H9 (cell line): ENCODE measurements around the gene CCBE1. TPM values are rescaled to one million over a fixed set of nuclear protein-coding genes. Genes with fewer than 3 reads are reported as not detected.

Experiments
- DNase-seq: peaks from one replicate; pipeline ENCODE4 v3.0.0-alpha.2; 2017
- H2AFZ ChIP-seq: one replicate; pipeline ENCODE4 v1.6.1; 2013; ENCODE audit warnings: mild to moderate bottlenecking, low read length, control low read depth, moderate library complexity
- H2AK5ac ChIP-seq: 2 replicates; pipeline ENCODE4 v1.6.1; 2013; ENCODE audit warnings: low read length, control low read depth, mixed read lengths; ENCODE audit not compliant: insufficient read length
- H2BK120ac ChIP-seq: one replicate; pipeline ENCODE4 v1.6.1; 2013; ENCODE audit warnings: low read depth, mild to moderate bottlenecking, low read length, control low read depth, inconsistent platforms; ENCODE audit not compliant: poor library complexity, severe bottlenecking
- H2BK12ac ChIP-seq: 2 replicates; pipeline ENCODE4 v1.6.1; 2013; ENCODE audit warnings: low read length, control low read depth, mixed read lengths, low read depth; ENCODE audit not compliant: insufficient read length
- H2BK15ac ChIP-seq: 2 replicates; pipeline ENCODE4 v1.6.1; 2013; ENCODE audit warnings: low read depth, low read length, control low read depth
- H2BK20ac ChIP-seq: one replicate; pipeline ENCODE4 v1.6.1; 2013; ENCODE audit warnings: low read depth, mild to moderate bottlenecking, low read length, control low read depth, inconsistent platforms; ENCODE audit not compliant: poor library complexity, severe bottlenecking
- H2BK5ac ChIP-seq: 2 replicates; pipeline ENCODE4 v1.6.1; 2013; ENCODE audit warnings: low read length, control low read depth, mixed read lengths; ENCODE audit not compliant: insufficient read length
- H3K14ac ChIP-seq: 2 replicates; pipeline ENCODE4 v1.6.1; 2013; ENCODE audit warnings: low read length, control low read depth; ENCODE audit not compliant: insufficient read depth
- H3K18ac ChIP-seq: 2 replicates; pipeline ENCODE4 v1.6.1; 2013; ENCODE audit warnings: low read depth, mild to moderate bottlenecking, mixed read lengths, low read length, control low read depth; ENCODE audit not compliant: insufficient read length
- H3K23ac ChIP-seq: 2 replicates; pipeline ENCODE4 v1.6.1; 2013; ENCODE audit warnings: low read length, control low read depth, mixed read lengths, low read depth; ENCODE audit not compliant: insufficient read length
- H3K23me2 ChIP-seq: 2 replicates; pipeline ENCODE4 v1.6.1; 2013; ENCODE audit warnings: low read depth, mild to moderate bottlenecking, mixed read lengths, low read length, control low read depth; ENCODE audit not compliant: insufficient read length, poor library complexity, severe bottlenecking
- H3K27ac ChIP-seq: 2 replicates; pipeline ENCODE4 v1.5.1; 2013; ENCODE audit warnings: low read length, control low read depth, mixed read lengths, low read depth; ENCODE audit not compliant: insufficient read length
- H3K27me3 ChIP-seq: 2 replicates; pipeline ENCODE4 v1.6.1; 2013; ENCODE audit warnings: low read length, control low read depth, inconsistent platforms; ENCODE audit not compliant: insufficient read depth
- H3K4ac ChIP-seq: 2 replicates; pipeline ENCODE4 v1.6.1; 2013; ENCODE audit warnings: low read depth, mild to moderate bottlenecking, control low read depth, inconsistent platforms, low read length, moderate library complexity
- H3K4me1 ChIP-seq: 2 replicates; pipeline ENCODE4 v1.6.1; 2013; ENCODE audit warnings: low read length, control low read depth, inconsistent platforms; ENCODE audit not compliant: insufficient read depth
- H3K4me2 ChIP-seq: 2 replicates; pipeline ENCODE4 v1.6.1; 2013; ENCODE audit warnings: low read length, control low read depth, mixed read lengths; ENCODE audit not compliant: insufficient read length, insufficient read depth
- H3K56ac ChIP-seq: 2 replicates; pipeline ENCODE4 v1.6.1; 2013; ENCODE audit warnings: low read depth, mild to moderate bottlenecking, mixed read lengths, low read length, control low read depth; ENCODE audit not compliant: insufficient read length
- H3K79me1 ChIP-seq: 2 replicates; pipeline ENCODE4 v1.6.1; 2013; ENCODE audit warnings: low read depth, mild to moderate bottlenecking, moderate library complexity, low read length, control low read depth, inconsistent platforms; ENCODE audit not compliant: insufficient read depth, poor library complexity, severe bottlenecking
- H3K79me2 ChIP-seq: 2 replicates; pipeline ENCODE4 v1.6.1; 2013; ENCODE audit warnings: low read length, control low read depth, inconsistent platforms; ENCODE audit not compliant: insufficient read depth
- H3K9ac ChIP-seq: 2 replicates; pipeline ENCODE4 v1.6.1; 2013; ENCODE audit warnings: low read length, control low read depth, mixed read lengths; ENCODE audit not compliant: insufficient read length; ENCODE audit errors: extremely low read depth
- H3K9me3 ChIP-seq: one replicate; pipeline ENCODE4 v1.6.1; 2013; ENCODE audit warnings: low read depth, low read length, inconsistent platforms; ENCODE audit not compliant: control insufficient read depth
- H3T11ph ChIP-seq: one replicate; pipeline ENCODE4 v1.6.1; 2013; ENCODE audit warnings: mild to moderate bottlenecking, low read length, control low read depth, inconsistent platforms
- H4K20me1 ChIP-seq: one replicate; pipeline ENCODE4 v1.6.1; 2013; ENCODE audit not compliant: control insufficient read depth, insufficient read length, insufficient read depth
- H4K5ac ChIP-seq: 2 replicates; pipeline ENCODE4 v1.6.1; 2013; ENCODE audit warnings: low read depth, mild to moderate bottlenecking, mixed read lengths, low read length, control low read depth; ENCODE audit not compliant: insufficient read length
- H4K8ac ChIP-seq: replicated peaks from 2 replicates; pipeline ENCODE4 v1.6.1; 2013; ENCODE audit warnings: low read length, control low read depth, mixed read lengths, low read depth; ENCODE audit not compliant: insufficient read length
- H4K91ac ChIP-seq: 2 replicates; pipeline ENCODE4 v1.6.1; 2013; ENCODE audit warnings: low read depth, mild to moderate bottlenecking, moderate library complexity, mixed read lengths, low read length, control low read depth; ENCODE audit not compliant: insufficient read length
- H3K27ac Mint-ChIP-seq, 3 experiments: 2 replicates in 2 of 3; 3 replicates in 1 of 3; pipeline ENCODE4 v1.8.0; 2020 to 2021; ENCODE audit warnings: mixed read lengths in 3 of 3, mild to moderate bottlenecking in 1 of 3, moderate library complexity in 1 of 3
- H3K27me3 Mint-ChIP-seq: 2 replicates; pipeline ENCODE4 v1.8.0; 2021; ENCODE audit warnings: low read depth, mild to moderate bottlenecking, moderate library complexity, mixed read lengths
- H3K36me3 Mint-ChIP-seq, 3 experiments: 2 replicates in 2 of 3; 3 replicates in 1 of 3; pipeline ENCODE4 v1.8.0; 2020 to 2021; ENCODE audit warnings: low read depth in 3 of 3, mixed read lengths in 3 of 3; ENCODE audit not compliant: insufficient read depth in 1 of 3
- H3K4me1 Mint-ChIP-seq, 2 experiments: 2 replicates each; pipeline ENCODE4 v1.8.0; 2020; ENCODE audit warnings: mixed read lengths in 2 of 2
- H3K4me3 Mint-ChIP-seq, 2 experiments: 2 replicates in 1 of 2; 3 replicates in 1 of 2; pipeline ENCODE4 v1.8.0; 2020 to 2021; ENCODE audit warnings: mild to moderate bottlenecking in 2 of 2, mixed read lengths in 2 of 2, moderate library complexity in 1 of 2
- H3K9me3 Mint-ChIP-seq, 2 experiments: 2 replicates in 1 of 2; 3 replicates in 1 of 2; pipeline ENCODE4 v1.8.0; 2020; ENCODE audit warnings: mild to moderate bottlenecking in 2 of 2, mixed read lengths in 2 of 2, moderate library complexity in 1 of 2
- CTCF ChIP-seq: fragments of 200-600 bp; sonication (generic); conservative IDR thresholded peaks from 3 replicates; pipeline ENCODE4 v1.8.0; 2021; ENCODE audit warnings: antibody characterized with exemption, mild to moderate bottlenecking
- WGBS: extraction: QIAGEN DNeasy Blood & Tissue Kit; methylation state at CpG from one replicate; pipeline ENCODE4 v1.1.7; 2013; ENCODE audit warnings: missing lambda C conversion rate, low lambda C conversion rate, mixed read lengths; ENCODE audit not compliant: insufficient read length; ENCODE audit errors: extremely low coverage; 5-methylcytosine and 5-hydroxymethylcytosine counted together
- total RNA-seq: library from RNA; stranded (reverse); gene quantifications from 2 replicates; pipeline ENCODE4 v1.2.1, GENCODE V29; 2021

CCBE1 gene
- total RNA-seq, 1 experiment from 2014 or later = 0.39 TPM

DNA sequence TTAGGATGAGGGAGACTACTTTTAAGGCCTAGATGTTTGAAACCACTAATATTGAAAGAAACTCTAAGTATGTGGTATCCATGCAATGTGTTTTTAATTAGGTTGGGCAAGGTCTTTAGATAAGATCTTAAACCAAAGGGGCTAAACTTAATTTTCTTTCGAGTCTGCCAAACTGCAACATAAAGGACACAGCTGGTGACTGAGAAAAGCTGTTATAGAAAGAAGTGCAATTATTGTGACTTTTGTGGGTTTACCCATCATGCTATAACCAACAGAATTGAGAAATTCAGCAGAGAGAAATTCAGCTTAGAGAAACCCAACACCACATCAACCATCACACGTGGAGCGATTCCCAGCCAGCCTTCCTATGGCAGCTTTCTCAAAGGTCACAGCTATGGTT lies 218.6 kb downstream of the CCBE1 start:
- no peaks in the 10 kb centered on the region for H3K27me3 ChIP-seq
- no peak overlapping the region for H3K56ac ChIP-seq
- no peak overlapping the region for H3K4me2 ChIP-seq
- no peak overlapping the region for H4K8ac ChIP-seq
- no CpG with 5 or more reads among the region's 3 CpGs for WGBS
- H3K79me1 ChIP-seq = no peaks in the 10 kb centered on the region
- no peak overlapping the region for H3K9ac ChIP-seq
- H3K9me3 ChIP-seq = no peaks in the 10 kb centered on the region
- H4K5ac ChIP-seq = no peak overlapping the region
- DNase-seq = no peak
- no peak overlapping the region for H2BK120ac ChIP-seq
- no peak overlapping the region for H3K4me3 Mint-ChIP-seq
- peaks cover 3% of the 10 kb centered on the region for H3K27me3 Mint-ChIP-seq
- no peaks in the 10 kb centered on the region for H3K4me1 Mint-ChIP-seq
- no peak overlapping the region for H2AFZ ChIP-seq
- no peak overlapping the region for H2BK15ac ChIP-seq
- no peak overlapping the region for H2BK12ac ChIP-seq
- H2BK5ac ChIP-seq = no peak overlapping the region
- H3K14ac ChIP-seq = no peak overlapping the region
- H3K27ac ChIP-seq = no peak overlapping the region
- no peaks in the 10 kb centered on the region for H3K79me2 ChIP-seq
- H3K9me3 Mint-ChIP-seq = no peaks in the 10 kb centered on the region; a peak in 1 of 5 replicates
- H2BK20ac ChIP-seq = no peak overlapping the region
- H4K91ac ChIP-seq = no peak overlapping the region
- no peaks in the 10 kb centered on the region for H3K4me1 ChIP-seq
- no peak for TF ChIP-seq CTCF
- H3K36me3 Mint-ChIP-seq = no peaks in the 10 kb centered on the region
- H3K18ac ChIP-seq = no peak overlapping the region
- no peak overlapping the region for H2AK5ac ChIP-seq
- no peak overlapping the region for H3K23ac ChIP-seq
- no peak overlapping the region for H3T11ph ChIP-seq
- no peak overlapping the region for H3K4ac ChIP-seq
- no peak overlapping the region for H3K27ac Mint-ChIP-seq
- no peaks in the 10 kb centered on the region for H3K23me2 ChIP-seq
- H4K20me1 ChIP-seq = no peaks in the 10 kb centered on the region
